AG09309 (cell line): ENCODE results near the gene RRAGC.

ENCODE experiments used
- DNase-seq: peaks from one replicate; pipeline ENCODE4 v3.0.0-alpha.2; 2010; ENCODE audit warnings: low read depth
- H3K4me3 ChIP-seq: 2 replicates; pipeline ENCODE4 v1.5.1; 2011; ENCODE audit warnings: mild to moderate bottlenecking, low read depth, low read length, moderate library complexity; ENCODE audit not compliant: control insufficient read depth
- CTCF ChIP-seq: IDR thresholded peaks from 2 replicates; pipeline ENCODE4 v1.5.1; 2011; ENCODE audit warnings: mild to moderate bottlenecking, low read depth, low read length, inconsistent platforms; ENCODE audit not compliant: insufficient read depth, control insufficient read depth; ENCODE audit errors: missing control alignments

RRAGC gene

GRCh38 chr1:38791892-38792291 lies 67.7 kb downstream of the RRAGC start:
- TF ChIP-seq CTCF, result no peak
- no peak overlapping the region for H3K4me3 ChIP-seq
- no peak for DNase-seq

GRCh38 chr1:38791164-38791515 lies 68.4 kb downstream of the RRAGC start:
- no peak overlapping the region for H3K4me3 ChIP-seq
- TF ChIP-seq CTCF, result no peak
- no peak for DNase-seq

- no peak overlapping the region for H3K4me3 ChIP-seq
- DNase-seq, result no peak
These were observed 69.0 kb downstream of the RRAGC start for GRCh38 chr1:38790422-38791163.

GRCh38 chr1:38789498-38790169 lies 69.9 kb downstream of the RRAGC start:
- TF ChIP-seq CTCF, result no peak
- DNase-seq, result no peak
- no peak overlapping the region for H3K4me3 ChIP-seq

More at GRCh38 chr1:38790422-38791163, 69.0 kb downstream of the RRAGC start:
- TF ChIP-seq CTCF, result no peak

- H3K4me3 ChIP-seq, result no peak overlapping the region
- TF ChIP-seq CTCF, result no peak
- no peak for DNase-seq
These were observed 70.9 kb downstream of the RRAGC start for GRCh38 chr1:38788341-38789336.
